HepG2 (cell line): Measurements from ENCODE around the gene CACNA1C. TPM values are rescaled to one million over a fixed set of nuclear protein-coding genes. Genes with fewer than 3 reads are reported as not detected.

ENCODE experiments used
- ATAC-seq: fragments of 200-7000 bp; cut with Tn5 transposase; 3 replicates; pipeline ENCODE4 v1.9.1; 2020; ENCODE audit warnings: mild to moderate bottlenecking, moderate library complexity
- BruUV-seq: library from RNA; stranded (reverse); fragments of 400-500 nt; replicated peaks from 2 replicates; lab custom pipeline; 2021; lab: Mats Ljungman, UMichigan
- CTCF ChIA-PET: fragments of 300-600 bp; formaldehyde crosslinking; extraction: SDS; loops from one replicate; lab custom pipeline; 2021; ENCODE audit warnings: low total read pairs, inconsistent platforms, low intra/inter-chr PET ratio; lab: Yijun Ruan, JAX
- POLR2A ChIA-PET: fragments of 350-600 bp; sonication (Branson Sonifier 250); formaldehyde crosslinking; loops from one replicate; lab custom pipeline; 2020; ENCODE audit warnings: antibody characterized with exemption, inconsistent platforms; lab: Yijun Ruan, JAX
- DNase-seq: peaks from one replicate; pipeline ENCODE4 v3.0.0-alpha.2; 2015; ENCODE audit warnings: low spot score
- FAIRE-seq: peaks from 3 replicates; lab custom pipeline; 2011; peaks lifted over from hg19 to GRCh38; lab: Jason Lieb, UNC
- H2AFZ ChIP-seq: one replicate; pipeline ENCODE4 v1.6.1; 2011; ENCODE audit warnings: low read length, inconsistent platforms
- H3K27ac ChIP-seq: fragments of 300-600 bp; 3 replicates; pipeline ENCODE4 v1.8.0; 2011; ENCODE audit warnings: mixed run types, mild to moderate bottlenecking, mixed read lengths, low read length, inconsistent platforms; ENCODE audit not compliant: insufficient read depth; ENCODE audit errors: extremely low read length
- H3K27me3 ChIP-seq, 2 experiments: fragments of 200-600 bp in 1 of 2; 2 replicates in 1 of 2; 3 replicates in 1 of 2; pipeline versions ENCODE4 v1.6.0 to v1.8.0; 2011; ENCODE audit warnings: low read length in 2 of 2, mild to moderate bottlenecking in 2 of 2, moderate library complexity in 2 of 2, inconsistent platforms in 1 of 2; ENCODE audit not compliant: insufficient read depth in 2 of 2, control insufficient read depth in 1 of 2
- H3K36me3 ChIP-seq, 2 experiments: fragments of 200-600 bp in 1 of 2; replicated peaks in 1 of 2; 2 replicates in 1 of 2; 3 replicates in 1 of 2; pipeline versions ENCODE4 v1.5.1 to v1.8.0; 2011; ENCODE audit warnings: low read length in 2 of 2, inconsistent platforms in 1 of 2; ENCODE audit not compliant: insufficient read depth in 2 of 2, control insufficient read depth in 1 of 2
- H3K4me1 ChIP-seq: 2 replicates; pipeline ENCODE4 v1.5.1; 2012; ENCODE audit warnings: low read length, inconsistent platforms; ENCODE audit not compliant: insufficient read depth
- H3K4me2 ChIP-seq: 2 replicates; pipeline ENCODE4 v1.6.0; 2011; ENCODE audit warnings: low read depth, low read length, inconsistent platforms
- H3K4me3 ChIP-seq, 3 experiments: fragments of 200-600 bp in 1 of 3; sonication (generic), shearing (Covaris generic) in 1 of 3; replicated peaks in 1 of 3; 2 replicates each; pipeline ENCODE4 v1.5.1; 2011 to 2016; ENCODE audit warnings: low read length in 3 of 3, inconsistent platforms in 2 of 3, low read depth in 2 of 3, mild to moderate bottlenecking in 2 of 3, control low read depth in 1 of 3, mixed read lengths in 1 of 3; ENCODE audit not compliant: insufficient read depth in 1 of 3
- H3K79me2 ChIP-seq: one replicate; pipeline ENCODE4 v1.6.1; 2011; ENCODE audit warnings: low read length, inconsistent platforms; ENCODE audit not compliant: insufficient read depth
- H3K9ac ChIP-seq: 2 replicates; pipeline ENCODE4 v1.6.0; 2011; ENCODE audit warnings: mild to moderate bottlenecking, low read depth, low read length, inconsistent platforms; ENCODE audit not compliant: insufficient read depth
- H3K9me3 ChIP-seq: 2 replicates; pipeline ENCODE4 v1.5.1; 2012; ENCODE audit warnings: mild to moderate bottlenecking, low read length
- H4K20me1 ChIP-seq: 2 replicates; pipeline ENCODE4 v1.6.0; 2011; ENCODE audit warnings: inconsistent platforms, mild to moderate bottlenecking, low read length, moderate library complexity; ENCODE audit not compliant: insufficient read depth
- CBX5 ChIP-seq: sonication (generic); formaldehyde crosslinking; IDR thresholded peaks from 2 replicates; pipeline ENCODE4 v1.4.0; 2020; ENCODE audit warnings: missing genetic modification reagents, borderline replicate concordance
- GATAD1 ChIP-seq: IDR thresholded peaks from 2 replicates; pipeline ENCODE4 v1.6.1; 2016; ENCODE audit warnings: missing genetic modification reagents, missing compliant biosample characterization
- GATAD2A ChIP-seq: IDR thresholded peaks from 2 replicates; pipeline ENCODE4 v1.6.1; 2016
- MZF1 ChIP-seq: sonication (generic); formaldehyde crosslinking; IDR thresholded peaks from 2 replicates; pipeline ENCODE4 v1.8.1; 2023; ENCODE audit warnings: mild to moderate bottlenecking, missing genetic modification reagents, borderline replicate concordance
- NFYC ChIP-seq: IDR thresholded peaks from 2 replicates; pipeline ENCODE4 v1.6.1; 2016; ENCODE audit warnings: missing genetic modification reagents, missing compliant biosample characterization
- NR2C2 ChIP-seq: sonication (generic); formaldehyde crosslinking; IDR thresholded peaks from 2 replicates; pipeline ENCODE4 v1.4.0; 2020; ENCODE audit warnings: missing genetic modification reagents, mild to moderate bottlenecking, moderate library complexity, borderline replicate concordance
- YEATS4 ChIP-seq: sonication (generic); formaldehyde crosslinking; IDR thresholded peaks from 2 replicates; pipeline ENCODE4 v1.4.0; 2020; ENCODE audit warnings: missing genetic modification reagents, borderline replicate concordance
- ZNF138 ChIP-seq: sonication (generic); formaldehyde crosslinking; IDR thresholded peaks from 2 replicates; pipeline ENCODE4 v1.5.0; 2020; ENCODE audit warnings: mild to moderate bottlenecking, low read depth, missing genetic modification reagents
- ZNF17 ChIP-seq: sonication (generic); formaldehyde crosslinking; IDR thresholded peaks from 2 replicates; pipeline ENCODE4 v1.5.0; 2020; ENCODE audit warnings: mild to moderate bottlenecking, missing genetic modification reagents
- ZNF331 ChIP-seq: sonication (generic); formaldehyde crosslinking; IDR thresholded peaks from 2 replicates; pipeline ENCODE4 v1.4.0; 2020; ENCODE audit warnings: missing genetic modification reagents
- ZNF383 ChIP-seq: sonication (generic); formaldehyde crosslinking; IDR thresholded peaks from 2 replicates; pipeline ENCODE4 v1.4.0; 2020; ENCODE audit warnings: missing genetic modification reagents, mild to moderate bottlenecking, borderline replicate concordance
- ZNF468 ChIP-seq: sonication (generic); formaldehyde crosslinking; IDR thresholded peaks from 2 replicates; pipeline ENCODE4 v1.8.0; 2022; ENCODE audit warnings: mild to moderate bottlenecking, moderate library complexity, missing genetic modification reagents
- WGBS: methylation state at CpG from one replicate; pipeline ENCODE4 v1.1.6; 2017; ENCODE audit warnings: low lambda C conversion rate; 5-methylcytosine and 5-hydroxymethylcytosine counted together
- in situ Hi-C: cut with HindIII; loops from 2 replicates; pipeline ENCODE4 v1.10.0; 2017; ENCODE audit warnings: low pct_unique_long_range_greater_than_20kb; ENCODE audit not compliant: extremely low pct_ligation_motif_present
- intact Hi-C: fragments of 100-400 bp; cut with micrococcal nuclease; formaldehyde crosslinking; loops from one replicate; pipeline ENCODE4 v1.10.0; 2022; ENCODE audit not compliant: unreplicated experiment
- polyA plus RNA-seq, 8 experiments: library from polyadenylated mRNA; depleted of rRNA in 3 of 8; stranded (reverse) in 7 of 8; unstranded in 1 of 8; fragments of >200 nt; fragmentation: Illumina TruSeq in 4 of 8; extraction: Trizol in 4 of 8; gene quantifications; 2 replicates each; pipeline versions ENCODE4 v1.2.1 to v1.2.3, GENCODE V29; 2011 to 2016; ENCODE audit warnings: low read depth in 4 of 8, missing spikeins in 1 of 8, mixed read lengths in 1 of 8; ENCODE audit not compliant: insufficient read depth in 1 of 8
- total RNA-seq, 5 experiments: library from RNA; depleted of rRNA; stranded (reverse); fragments of >200 nt; fragmentation: Illumina TruSeq; extraction: Trizol; gene quantifications; 2 replicates each; pipeline ENCODE4 v1.2.3, GENCODE V29; 2016; ENCODE audit warnings: low read depth in 1 of 5
- TF ChIP-seq, protein P1 (sequence below): IDR thresholded peaks from 2 replicates; pipeline ENCODE4 v1.6.1; 2018; ENCODE audit warnings: missing genetic modification reagents

CACNA1C gene
- total and polyA plus RNA-seq, 2 of the 13 experiments (the other 11 are each of a cell fraction or from before 2014, with no cell fraction given): not detected

- FAIRE-seq (no peak), ATAC-seq (no peak), DNase-seq (no peak)
- no peak for TF ChIP-seq ZNF468 (CRISPR knock-in tag)
- no peak for TF ChIP-seq ZNF138 (CRISPR knock-in tag)
- TF ChIP-seq CBX5: no peak
- Histone ChIP-seq H4K20me1 (no peaks in the 10 kb centered on the region), H3K4me2 (no peak overlapping the region), H3K4me3 (no peak overlapping the region), H3K9me3 (no peaks in the 10 kb centered on the region), H3K79me2 (no peaks in the 10 kb centered on the region), H2AFZ (no peak overlapping the region), H3K36me3 (no peaks in the 10 kb centered on the region), H3K27me3 (no peaks in the 10 kb centered on the region; a peak in 2 of 5 replicates), H3K4me1 (no peaks in the 10 kb centered on the region), H3K27ac (no peak overlapping the region), H3K9ac (no peak overlapping the region)
- CTCF ChIA-PET: no interaction called here
- POLR2A ChIA-PET: no interaction called here
- BruUV-seq: no TSS peak
- 20% methylated on average over 9 of the region's 10 CpGs for WGBS
- in situ Hi-C loops: no loop called here
- intact Hi-C loops: no loop called here
These were observed 56.3 kb downstream of the CACNA1C start for GRCh38 chr12:2108975-2109671.

- Histone ChIP-seq H3K4me3 (no peak overlapping the region), H3K27ac (no peak overlapping the region), H2AFZ (no peak overlapping the region), H3K4me1 (no peaks in the 10 kb centered on the region), H3K9me3 (no peaks in the 10 kb centered on the region), H4K20me1 (no peaks in the 10 kb centered on the region), H3K9ac (no peak overlapping the region), H3K79me2 (no peaks in the 10 kb centered on the region), H3K27me3 (no peaks in the 10 kb centered on the region; a peak in 2 of 5 replicates), H3K36me3 (no peaks in the 10 kb centered on the region), H3K4me2 (no peak overlapping the region)
- intact Hi-C loops: no loop called here
- in situ Hi-C loops: no loop called here
- DNase-seq (no peak), FAIRE-seq (no peak), ATAC-seq (no peak)
- WGBS: no CpG with 5 or more reads among the region's 5 CpGs
- BruUV-seq: no TSS peak
- CTCF ChIA-PET: no interaction called here
- POLR2A ChIA-PET: no interaction called here
- TF ChIP-seq GATAD2A (CRISPR knock-in tag): no peak
- TF ChIP-seq NFYC (CRISPR knock-in tag): no peak
- no peak for TF ChIP-seq ZNF331 (CRISPR knock-in tag)
- TF ChIP-seq NR2C2: no peak
- TF ChIP-seq MZF1 (CRISPR knock-in tag): no peak
- TF ChIP-seq, protein P1, sequence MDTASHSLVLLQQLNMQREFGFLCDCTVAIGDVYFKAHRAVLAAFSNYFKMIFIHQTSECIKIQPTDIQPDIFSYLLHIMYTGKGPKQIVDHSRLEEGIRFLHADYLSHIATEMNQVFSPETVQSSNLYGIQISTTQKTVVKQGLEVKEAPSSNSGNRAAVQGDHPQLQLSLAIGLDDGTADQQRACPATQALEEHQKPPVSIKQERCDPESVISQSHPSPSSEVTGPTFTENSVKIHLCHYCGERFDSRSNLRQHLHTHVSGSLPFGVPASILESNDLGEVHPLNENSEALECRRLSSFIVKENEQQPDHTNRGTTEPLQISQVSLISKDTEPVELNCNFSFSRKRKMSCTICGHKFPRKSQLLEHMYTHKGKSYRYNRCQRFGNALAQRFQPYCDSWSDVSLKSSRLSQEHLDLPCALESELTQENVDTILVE (CRISPR knock-in tag): no peak
- TF ChIP-seq GATAD1 (CRISPR knock-in tag): no peak
- no peak for TF ChIP-seq ZNF17 (CRISPR knock-in tag)
- no peak for TF ChIP-seq YEATS4
- no peak for TF ChIP-seq ZNF383 (CRISPR knock-in tag)
These were observed 57.3 kb downstream of the CACNA1C start for GRCh38 chr12:2110127-2110526.
